HepG2 (cell line): Measurements from ENCODE around the gene TRMT10C. TPM values are rescaled to one million over a fixed set of nuclear protein-coding genes. Genes with fewer than 3 reads are reported as not detected.
A peak's percentile ranks its signal among the peaks of the same experiment; 100 is the strongest.

ENCODE experiments used
- AKAP8 ChIP-seq: sonication (generic); formaldehyde crosslinking; IDR thresholded peaks from 2 replicates; pipeline ENCODE4 v1.5.1; 2020; ENCODE audit warnings: mild to moderate bottlenecking, missing genetic modification reagents
- CERS6 ChIP-seq: sonication (generic); formaldehyde crosslinking; IDR thresholded peaks from 2 replicates; pipeline ENCODE4 v1.5.0; 2020; ENCODE audit warnings: missing genetic modification reagents
- HINFP ChIP-seq: sonication (generic); formaldehyde crosslinking; IDR thresholded peaks from 2 replicates; pipeline ENCODE4 v1.4.0; 2020; ENCODE audit warnings: low read depth, mild to moderate bottlenecking, missing genetic modification reagents
- HNRNPK ChIP-seq: fragments of 200-400 bp; formaldehyde crosslinking; IDR thresholded peaks from 2 replicates; pipeline ENCODE4 v1.6.1; 2018; ENCODE audit warnings: low read length, low read depth, moderate library complexity, mild to moderate bottlenecking; ENCODE audit not compliant: poor library complexity, severe bottlenecking
- MIER2 ChIP-seq: IDR thresholded peaks from 2 replicates; pipeline ENCODE4 v1.6.1; 2016; ENCODE audit warnings: missing biosample characterization, missing genetic modification reagents
- MTF2 ChIP-seq: sonication (generic); formaldehyde crosslinking; IDR thresholded peaks from 2 replicates; pipeline ENCODE4 v1.5.0; 2020; ENCODE audit warnings: missing genetic modification reagents, borderline replicate concordance
- NR0B2 ChIP-seq: sonication (generic); formaldehyde crosslinking; IDR thresholded peaks from 2 replicates; pipeline ENCODE4 v1.4.0; 2020; ENCODE audit warnings: mild to moderate bottlenecking, missing genetic modification reagents
- POGZ ChIP-seq: sonication (generic); formaldehyde crosslinking; IDR thresholded peaks from 2 replicates; pipeline ENCODE4 v1.4.0; 2020; ENCODE audit warnings: mild to moderate bottlenecking, missing genetic modification reagents
- PPARG ChIP-seq: conservative IDR thresholded peaks from 2 replicates; pipeline ENCODE4 v1.6.1; 2016; ENCODE audit warnings: missing biosample characterization, missing genetic modification reagents
- RFX5 ChIP-seq: IDR thresholded peaks from 2 replicates; pipeline ENCODE4 v1.6.1; 2011; ENCODE audit warnings: low read depth, low read length, improper control_type of control experiment
- TEAD3 ChIP-seq: optimal IDR thresholded peaks from 2 replicates; pipeline ENCODE3; 2016; ENCODE audit warnings: borderline replicate concordance
- UBTF ChIP-seq: sonication (generic); formaldehyde crosslinking; IDR thresholded peaks from 2 replicates; pipeline ENCODE4 v1.4.0; 2020; ENCODE audit warnings: mild to moderate bottlenecking, missing genetic modification reagents
- YEATS4 ChIP-seq: sonication (generic); formaldehyde crosslinking; IDR thresholded peaks from 2 replicates; pipeline ENCODE4 v1.4.0; 2020; ENCODE audit warnings: missing genetic modification reagents, borderline replicate concordance
- ZNF20 ChIP-seq: sonication (generic); formaldehyde crosslinking; IDR thresholded peaks from 2 replicates; pipeline ENCODE4 v1.4.0; 2020; ENCODE audit warnings: mild to moderate bottlenecking, moderate library complexity, missing genetic modification reagents
- ZNF276 ChIP-seq: sonication (generic); formaldehyde crosslinking; IDR thresholded peaks from 2 replicates; pipeline ENCODE4 v1.4.0; 2020; ENCODE audit warnings: mild to moderate bottlenecking, low read depth, missing genetic modification reagents
- ZNF431 ChIP-seq: sonication (generic); formaldehyde crosslinking; IDR thresholded peaks from 2 replicates; pipeline ENCODE4 v1.9.0; 2022; ENCODE audit warnings: missing genetic modification reagents, low read depth, mild to moderate bottlenecking, borderline replicate concordance
- ZNF552 ChIP-seq: sonication (generic); formaldehyde crosslinking; IDR thresholded peaks from 2 replicates; pipeline ENCODE4 v1.9.0; 2022; ENCODE audit warnings: missing genetic modification reagents, mild to moderate bottlenecking, borderline replicate concordance
- ZNF577 ChIP-seq: sonication (generic); formaldehyde crosslinking; IDR thresholded peaks from 2 replicates; pipeline ENCODE4 v1.4.0; 2020; ENCODE audit warnings: mild to moderate bottlenecking, low read depth, missing genetic modification reagents, borderline replicate concordance
- ZNF614 ChIP-seq: IDR thresholded peaks from 2 replicates; pipeline ENCODE4 v1.6.1; 2018; ENCODE audit warnings: missing biosample characterization, missing genetic modification reagents, inconsistent platforms, borderline replicate concordance
- ZSCAN31 ChIP-seq: sonication (generic); formaldehyde crosslinking; IDR thresholded peaks from 2 replicates; pipeline ENCODE4 v1.5.0; 2020; ENCODE audit warnings: low read depth, mild to moderate bottlenecking, missing genetic modification reagents
- polyA plus RNA-seq, 8 experiments: library from polyadenylated mRNA; depleted of rRNA in 3 of 8; stranded (reverse) in 7 of 8; unstranded in 1 of 8; fragments of >200 nt; fragmentation: Illumina TruSeq in 4 of 8; extraction: Trizol in 4 of 8; gene quantifications; 2 replicates each; pipeline versions ENCODE4 v1.2.1 to v1.2.3, GENCODE V29; 2011 to 2016; ENCODE audit warnings: low read depth in 4 of 8, missing spikeins in 1 of 8, mixed read lengths in 1 of 8; ENCODE audit not compliant: insufficient read depth in 1 of 8
- total RNA-seq, 5 experiments: library from RNA; depleted of rRNA; stranded (reverse); fragments of >200 nt; fragmentation: Illumina TruSeq; extraction: Trizol; gene quantifications; 2 replicates each; pipeline ENCODE4 v1.2.3, GENCODE V29; 2016; ENCODE audit warnings: low read depth in 1 of 5

The TRMT10C gene
- total and polyA plus RNA-seq, 2 of the 13 experiments (the other 11 are each of a cell fraction or from before 2014, with no cell fraction given) = 10.8 to 39.2 TPM

- TF ChIP-seq MIER2 (CRISPR knock-in tag) = no peak
- no peak for TF ChIP-seq ZNF431 (CRISPR knock-in tag)
- TF ChIP-seq ZNF276 = no peak
- no peak; the same call in 1 of the 2 replicates for TF ChIP-seq ZNF552 (CRISPR knock-in tag)
- TF ChIP-seq UBTF = peak; percentile 95
- no peak for TF ChIP-seq RFX5
- TF ChIP-seq TEAD3 (CRISPR knock-in tag) = no peak
- TF ChIP-seq ZSCAN31 (CRISPR knock-in tag) = no peak
- peak; percentile 76; the same call in 1 of the 2 replicates for TF ChIP-seq ZNF20 (CRISPR knock-in tag)
- TF ChIP-seq PPARG (CRISPR knock-in tag) = no peak
- no peak for TF ChIP-seq POGZ (CRISPR knock-in tag)
- TF ChIP-seq CERS6 (CRISPR knock-in tag) = no peak
- TF ChIP-seq ZNF614 (CRISPR knock-in tag) = no peak
- peak; percentile 89 for TF ChIP-seq HNRNPK
- no peak for TF ChIP-seq AKAP8 (CRISPR knock-in tag)
- TF ChIP-seq MTF2 = no peak
- peak; percentile 44; the same call in 1 of the 2 replicates for TF ChIP-seq NR0B2 (CRISPR knock-in tag)
- no peak for TF ChIP-seq HINFP
- TF ChIP-seq ZNF577 (CRISPR knock-in tag) = no peak
- 0 out of 2 replicates have a peak, but pooled peaks have one; percentile 49 for TF ChIP-seq YEATS4 (CRISPR knock-in tag)
Measured at GRCh38 chr3:101574388-101575112, 12.9 kb downstream of the TRMT10C start (continued).
